HG03342 (cell line): ENCODE measurements around the gene MAB21L3.

Source experiments
- ATAC-seq: cut with Tn5 transposase; IDR thresholded peaks from one replicate; pipeline ENCODE4 v1.9.1; 2021; ENCODE audit warnings: mild to moderate bottlenecking, moderate library complexity; ENCODE audit not compliant: unreplicated experiment

The MAB21L3 gene

DNA sequence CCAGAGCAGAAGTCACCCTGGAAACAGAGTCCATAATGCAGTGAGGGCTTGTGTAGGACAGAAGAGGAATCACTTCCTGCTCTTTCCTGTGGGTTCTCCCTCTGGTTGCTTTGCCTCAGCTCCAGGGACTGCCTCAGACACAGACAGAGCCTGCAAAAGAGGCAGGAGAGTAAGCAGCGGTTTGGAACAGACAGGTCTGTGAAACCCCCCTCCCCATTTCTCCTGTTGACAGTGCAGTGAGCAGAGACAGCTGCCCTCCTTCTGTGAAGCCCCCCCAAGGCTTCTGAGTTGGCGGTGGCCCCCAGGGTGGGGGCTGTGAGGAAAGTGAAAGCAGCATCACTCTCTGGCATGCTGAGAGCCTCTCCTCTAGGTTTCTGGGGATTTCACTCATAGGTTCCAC is 53.0 kb downstream of the MAB21L3 start:
- ATAC-seq: no peak

DNA sequence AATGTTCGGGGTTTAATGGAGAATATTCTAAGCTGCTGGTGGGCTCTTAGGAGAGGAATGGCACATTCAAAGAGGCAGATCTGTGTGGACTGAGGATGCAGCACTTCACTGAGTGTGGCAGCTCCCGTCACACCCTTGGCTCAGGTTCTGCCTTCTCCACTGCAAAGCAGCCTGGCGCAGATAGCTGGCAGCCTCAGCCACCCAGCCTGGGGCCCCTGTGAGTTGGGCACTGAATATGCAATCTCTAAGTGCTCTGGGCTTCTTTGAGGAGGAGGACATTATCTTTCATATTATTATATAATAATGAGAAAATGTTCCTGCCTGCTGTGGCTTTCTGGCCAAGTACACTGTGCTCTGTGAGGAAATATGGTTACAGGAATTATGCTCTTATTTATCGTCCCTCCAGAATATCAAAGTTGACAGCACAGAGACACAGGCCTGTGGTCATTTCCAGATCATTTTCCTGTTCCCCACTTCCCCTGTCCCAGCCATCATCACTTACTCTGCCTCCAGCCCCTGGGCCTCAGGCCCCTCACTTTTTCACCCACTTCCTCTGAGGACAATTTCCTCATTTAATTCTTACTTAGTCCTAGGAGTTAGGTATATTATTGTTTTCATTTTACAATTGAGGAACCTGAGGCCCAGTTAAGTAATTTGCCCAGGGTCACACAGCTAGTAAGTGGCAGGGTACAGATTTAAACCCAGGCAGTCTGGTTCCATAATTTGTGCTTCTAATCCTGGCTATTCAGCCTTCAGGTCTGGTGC is 53.6 kb downstream of the MAB21L3 start:
- ATAC-seq: no peak

DNA sequence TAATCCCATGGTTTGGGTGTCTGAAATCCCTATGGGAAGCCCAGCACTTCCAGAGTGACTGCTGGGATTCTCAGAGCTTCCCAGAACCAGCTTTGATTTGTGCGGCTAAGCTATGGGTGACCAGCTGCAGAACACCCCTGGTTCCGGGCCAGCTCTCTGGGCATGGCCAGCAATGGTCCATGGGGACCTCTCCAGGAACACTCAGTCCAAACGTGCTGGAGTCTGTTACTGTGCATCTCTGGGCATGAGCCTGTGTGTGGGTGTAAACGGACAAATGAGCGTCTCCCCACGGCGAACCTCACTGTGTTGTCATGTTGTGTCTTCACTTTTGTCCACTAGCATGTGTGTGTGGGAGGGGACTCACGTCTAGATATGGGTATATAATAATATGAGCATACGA is 54.4 kb downstream of the MAB21L3 start:
- no peak for ATAC-seq

DNA sequence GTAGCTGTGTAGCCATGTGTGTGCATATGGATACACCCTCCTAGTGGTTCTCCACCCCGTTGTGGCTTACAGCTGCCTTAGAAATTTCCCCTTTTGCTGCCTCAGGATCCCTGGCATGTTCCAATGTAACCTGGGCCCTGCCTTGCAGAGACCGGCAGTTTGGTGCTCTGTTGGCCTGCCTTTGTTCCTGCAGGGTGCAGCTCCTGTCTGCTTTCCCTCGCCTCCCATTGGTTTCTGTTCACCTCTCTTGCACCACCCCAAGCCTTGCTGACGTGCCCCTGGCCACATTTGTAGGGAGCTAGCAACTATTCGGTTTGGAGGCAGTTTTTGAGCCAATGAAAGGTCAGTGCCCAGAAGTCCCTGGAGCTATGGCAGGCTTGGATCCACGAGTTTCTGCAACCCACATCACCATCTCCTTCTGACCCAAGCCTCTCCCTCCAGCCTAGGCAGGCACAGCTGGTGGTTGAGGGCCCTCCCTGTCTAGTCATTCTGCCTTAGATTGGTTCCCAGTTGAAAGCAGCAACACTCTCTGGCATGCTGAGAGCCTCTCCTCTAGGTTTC is 54.9 kb downstream of the MAB21L3 start:
- ATAC-seq: no peak

DNA sequence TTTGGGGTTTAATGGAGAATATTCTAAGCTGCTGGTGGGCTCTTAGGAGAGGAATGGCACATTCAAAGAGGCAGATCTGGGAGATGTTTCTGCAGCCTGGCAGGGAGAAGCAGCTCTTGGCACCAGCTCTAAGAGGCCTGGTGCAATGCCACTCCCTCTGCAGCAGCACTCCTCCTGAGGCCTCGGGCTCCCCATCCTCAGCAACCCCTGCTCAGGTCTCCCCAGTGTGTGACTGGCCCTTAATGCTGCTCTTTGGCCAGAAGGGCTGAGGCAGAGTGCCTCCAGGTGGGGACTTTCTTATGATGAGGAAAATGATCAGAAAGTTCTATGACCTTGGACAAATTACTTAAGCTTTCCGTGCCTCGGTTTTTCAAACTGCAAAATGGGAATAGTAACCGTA is 55.5 kb downstream of the MAB21L3 start:
- no peak for ATAC-seq

DNA sequence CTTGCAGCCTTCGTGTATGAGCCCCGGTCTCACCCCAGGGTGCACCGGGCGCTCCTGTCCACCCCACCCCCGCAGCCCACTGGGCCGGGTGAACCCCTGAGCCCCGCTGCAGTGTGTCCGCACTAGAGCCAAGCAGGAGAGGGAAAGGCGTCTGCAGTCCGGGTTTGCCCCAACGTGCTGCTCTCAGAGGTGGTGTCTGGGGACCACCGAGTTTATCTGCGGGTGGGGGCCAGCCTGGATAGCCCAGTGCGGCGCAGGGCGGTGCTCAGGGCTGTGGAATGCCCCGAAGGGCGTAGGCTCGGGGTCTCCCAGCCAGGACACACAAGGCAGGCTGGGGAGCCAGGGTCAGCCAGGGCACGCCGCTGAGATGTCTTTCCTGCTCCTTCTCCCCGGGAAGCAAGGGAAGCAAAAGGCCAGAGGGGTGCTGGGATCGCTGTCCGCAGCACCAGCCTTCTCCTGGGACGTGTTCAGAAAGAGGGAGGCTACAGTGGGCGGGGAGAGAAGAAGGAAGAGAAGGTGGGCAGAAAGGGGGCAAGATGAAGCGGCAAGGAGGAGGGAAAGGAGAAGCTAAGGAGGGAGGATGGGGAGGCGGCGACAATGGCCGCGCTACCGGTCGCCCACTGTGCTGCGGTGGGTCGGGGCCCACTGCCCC is 56.6 kb downstream of the MAB21L3 start:
- ATAC-seq: no peak

DNA sequence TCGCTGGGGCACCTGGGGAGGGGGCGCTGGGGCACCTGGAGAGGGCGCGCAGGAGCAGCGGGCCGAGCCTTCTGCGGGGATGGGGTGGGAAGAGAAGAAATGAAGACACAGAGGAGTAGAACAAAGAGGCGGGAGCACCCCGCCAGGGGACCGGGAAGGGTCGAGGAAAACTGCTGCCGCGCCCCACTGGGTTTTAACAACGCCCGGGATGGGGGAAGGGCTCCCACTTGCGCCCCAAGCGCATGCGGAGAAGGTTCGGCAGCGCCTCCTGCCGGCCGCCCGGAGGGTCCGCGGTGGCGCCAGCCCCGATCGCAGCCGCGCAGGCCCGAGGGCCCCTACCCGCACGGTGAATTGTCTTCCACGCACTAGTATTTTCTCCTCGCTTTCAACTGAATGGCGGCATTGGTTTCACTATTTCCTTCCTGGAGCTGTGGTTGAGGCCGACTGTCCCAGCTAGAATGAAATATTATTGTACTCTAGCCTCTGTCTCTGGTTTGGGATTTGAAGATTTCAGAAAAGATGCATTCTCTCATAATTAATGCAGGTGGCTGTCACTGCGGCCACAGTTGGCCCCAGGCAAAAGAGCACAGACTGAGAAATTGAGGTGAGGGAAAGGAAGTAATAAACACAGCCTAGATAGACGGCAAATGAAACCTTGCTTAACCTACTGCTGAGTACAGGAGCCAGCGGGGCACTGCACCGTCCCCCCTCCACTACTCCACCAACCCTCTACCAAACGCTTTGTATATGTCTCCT is 57.3 kb downstream of the MAB21L3 start:
- peak; percentile 93 for ATAC-seq

DNA sequence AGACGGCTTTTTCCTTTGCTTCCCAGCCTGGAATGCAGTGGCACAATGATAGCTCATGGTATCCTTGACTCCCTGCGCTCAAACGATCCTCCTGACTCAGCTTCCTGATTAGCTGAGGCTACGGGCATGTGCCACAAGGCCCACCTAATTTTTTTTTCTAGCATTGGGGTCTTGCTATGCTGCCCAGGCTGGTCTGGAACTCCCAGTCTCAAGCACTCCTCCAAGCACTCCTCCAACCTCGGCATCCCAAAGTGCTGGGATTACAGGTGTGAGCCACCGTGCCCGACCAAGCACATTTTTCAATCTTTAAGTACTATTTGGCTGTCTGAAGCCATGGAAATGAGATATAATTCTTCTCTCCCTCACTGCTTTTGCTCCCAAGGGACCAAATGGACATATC is 58.7 kb downstream of the MAB21L3 start:
- ATAC-seq: no peak

DNA sequence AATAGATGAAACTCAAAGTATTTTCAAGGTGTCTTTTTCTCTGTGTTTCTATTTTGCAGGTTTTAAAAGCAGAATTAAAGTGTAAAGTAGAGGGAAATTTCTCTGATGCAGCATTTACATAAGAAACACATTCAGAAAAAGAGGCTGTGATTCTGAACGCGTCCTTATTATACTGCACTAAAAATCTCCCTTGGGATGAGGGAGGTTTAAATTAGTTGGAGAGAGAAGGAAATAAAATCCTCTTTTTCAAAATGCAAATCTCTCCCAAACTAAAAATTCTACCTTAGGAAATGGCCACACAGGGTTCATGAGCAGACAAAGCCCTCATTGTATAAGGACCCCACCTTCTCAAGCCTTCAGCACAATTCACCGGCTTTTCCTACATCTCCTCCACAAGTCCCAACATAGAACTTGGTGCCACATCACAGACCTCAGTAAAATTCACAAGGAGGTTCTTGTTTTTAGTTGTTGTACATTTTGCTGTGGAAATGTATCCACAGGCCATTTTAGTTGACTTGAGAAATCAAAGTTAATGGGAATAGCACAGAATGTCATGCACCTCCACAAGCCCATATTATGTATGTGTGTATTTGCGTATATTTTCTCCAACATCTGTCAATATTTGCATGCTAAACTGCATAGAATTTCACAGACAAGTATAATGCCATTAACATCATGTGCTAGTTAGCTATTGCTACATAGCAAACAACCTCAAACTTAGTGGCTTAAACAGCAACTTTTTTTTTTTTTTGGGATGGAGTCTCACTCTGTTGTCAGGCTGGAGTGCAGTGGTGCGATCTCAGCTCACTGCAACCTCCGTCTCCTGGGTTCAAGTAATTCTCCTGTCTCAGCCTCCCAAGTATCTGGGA is 59.8 kb downstream of the MAB21L3 start:
- no peak for ATAC-seq

DNA sequence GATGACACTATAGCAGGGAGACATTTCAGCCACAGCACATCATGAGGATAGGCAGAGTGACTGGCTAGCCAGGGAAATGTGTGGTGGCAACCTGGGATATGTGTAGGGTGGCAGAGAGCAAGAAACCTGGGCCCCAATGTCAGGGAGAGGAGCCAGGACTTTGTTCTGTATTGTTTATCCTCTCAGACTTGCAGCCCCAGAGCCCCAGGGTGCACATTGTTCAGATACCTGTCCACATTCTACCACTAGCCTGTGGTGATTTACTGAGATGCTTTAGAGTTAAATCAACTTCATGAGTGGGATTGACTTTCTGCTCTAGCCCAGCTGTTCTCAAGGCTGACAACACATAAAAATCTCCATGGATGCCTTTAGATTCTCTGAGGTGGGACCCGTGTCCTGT is 61.5 kb downstream of the MAB21L3 start:
- no peak for ATAC-seq

DNA sequence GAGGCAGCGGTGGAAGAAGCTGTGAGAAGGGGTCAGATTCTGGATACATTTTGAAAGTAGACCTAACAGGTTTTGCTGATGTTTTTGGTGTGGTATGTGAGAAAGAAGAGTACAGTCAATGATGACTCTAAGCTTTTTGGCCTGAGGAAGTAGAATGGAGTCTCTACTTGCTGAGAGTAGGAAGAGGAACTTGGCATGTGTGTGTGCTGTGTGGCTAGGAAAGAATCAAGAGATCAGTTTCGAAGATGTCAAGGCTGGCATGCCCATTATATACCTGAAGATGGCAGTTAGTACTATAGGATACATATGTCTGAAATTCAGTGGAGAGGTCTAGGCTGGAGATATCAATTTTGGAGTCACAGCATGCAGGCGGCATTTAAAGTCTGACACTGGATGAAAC is 64.4 kb downstream of the MAB21L3 start:
- ATAC-seq: no peak

DNA sequence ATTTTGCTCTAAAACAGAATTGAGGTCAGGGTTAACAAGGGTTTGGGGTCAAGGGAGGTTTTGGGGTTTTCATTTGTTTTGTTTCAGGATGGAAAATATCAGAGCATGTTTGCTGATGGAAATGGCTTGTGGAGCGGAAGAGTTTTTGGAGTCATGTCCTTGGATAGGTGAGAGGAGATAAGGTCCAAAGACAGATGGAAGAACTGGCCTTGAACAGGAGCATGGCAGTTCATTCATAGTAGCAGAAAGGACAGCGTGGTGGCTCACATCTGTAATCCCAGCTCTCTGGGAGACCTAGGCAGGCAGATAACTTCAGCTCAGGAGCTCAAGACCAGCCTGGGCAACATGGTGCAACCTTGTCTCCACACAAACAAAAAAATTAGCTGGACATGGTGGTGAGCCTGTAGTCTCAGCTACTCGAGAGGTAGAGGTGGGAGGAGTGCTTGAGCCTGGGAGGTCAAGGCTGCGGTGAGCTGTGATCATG is 65.1 kb downstream of the MAB21L3 start:
- no peak for ATAC-seq

DNA sequence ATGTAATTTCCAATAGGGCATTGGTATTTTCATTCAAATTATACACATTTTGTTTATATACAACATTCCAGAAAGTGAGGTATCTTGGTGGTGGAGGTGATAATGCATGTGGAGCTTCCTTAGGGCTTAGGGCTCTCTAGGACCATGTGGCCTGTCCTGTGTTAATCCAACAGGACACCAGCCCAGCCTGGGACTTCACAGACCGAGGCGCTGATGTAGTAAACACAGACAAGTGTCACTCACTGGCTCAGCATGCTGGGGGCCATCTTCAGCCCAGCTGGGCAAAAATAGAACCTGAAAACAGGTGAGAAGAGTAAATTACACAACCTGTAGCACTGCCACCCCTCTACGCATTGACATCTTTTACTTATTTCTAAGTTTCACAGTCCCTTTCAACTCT is 66.7 kb downstream of the MAB21L3 start:
- no peak for ATAC-seq

DNA sequence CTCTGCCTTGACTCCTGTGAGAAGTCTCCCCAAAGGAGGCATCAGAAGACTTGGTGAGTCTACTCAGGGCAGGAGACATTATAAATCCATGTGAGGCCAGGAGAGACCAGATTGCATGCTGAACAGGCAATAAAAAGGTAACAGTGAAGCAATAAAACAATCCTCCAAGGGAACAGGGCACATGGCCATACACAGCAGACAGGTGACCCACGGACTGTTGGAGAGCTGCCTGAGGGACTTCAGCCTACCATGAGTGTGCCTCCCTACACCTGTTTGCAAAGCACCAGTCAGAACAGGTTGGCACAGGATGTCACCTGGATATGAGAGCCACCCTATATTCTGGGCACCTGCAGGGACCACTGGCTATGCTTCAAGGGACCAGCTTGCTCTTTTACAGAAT is 67.6 kb downstream of the MAB21L3 start:
- no peak for ATAC-seq

DNA sequence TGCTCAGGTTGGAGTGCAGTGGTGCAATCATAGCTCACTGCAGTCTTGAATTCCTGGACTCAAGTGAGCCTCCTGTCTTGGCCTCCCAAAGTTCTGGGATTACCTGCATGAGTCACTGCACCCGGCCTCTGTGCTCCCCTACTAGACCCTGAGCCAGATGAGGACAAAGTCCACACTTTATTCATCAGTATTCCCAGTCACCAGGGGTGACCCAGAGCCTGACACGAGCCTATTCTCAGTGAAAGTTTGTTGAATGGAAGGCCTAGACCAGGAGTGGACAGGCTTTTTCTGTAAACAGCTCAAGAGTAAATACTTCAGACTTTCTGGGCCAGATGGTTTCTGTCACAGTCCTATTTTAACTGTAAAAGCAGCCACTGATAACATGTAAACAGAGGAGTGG is 68.2 kb downstream of the MAB21L3 start:
- no peak for ATAC-seq

DNA sequence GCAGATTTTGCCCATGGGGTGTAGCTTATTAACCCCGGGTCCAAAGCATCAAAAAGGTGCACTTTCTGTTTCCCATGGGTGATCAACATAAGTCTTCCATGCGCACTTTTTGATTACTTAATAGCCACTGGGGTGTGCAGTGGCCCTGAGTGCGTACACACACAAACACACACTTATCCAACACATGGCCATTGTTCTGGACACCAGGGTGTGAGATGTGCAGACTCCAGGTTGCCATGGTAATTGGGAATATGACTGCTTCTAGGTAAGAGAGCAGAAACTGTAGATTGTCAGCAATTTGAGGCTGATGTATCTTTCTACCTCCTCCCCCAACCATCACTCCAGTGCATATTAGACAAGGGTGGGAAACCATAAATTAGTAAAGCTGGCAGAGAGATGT is 68.8 kb downstream of the MAB21L3 start:
- ATAC-seq: no peak

DNA sequence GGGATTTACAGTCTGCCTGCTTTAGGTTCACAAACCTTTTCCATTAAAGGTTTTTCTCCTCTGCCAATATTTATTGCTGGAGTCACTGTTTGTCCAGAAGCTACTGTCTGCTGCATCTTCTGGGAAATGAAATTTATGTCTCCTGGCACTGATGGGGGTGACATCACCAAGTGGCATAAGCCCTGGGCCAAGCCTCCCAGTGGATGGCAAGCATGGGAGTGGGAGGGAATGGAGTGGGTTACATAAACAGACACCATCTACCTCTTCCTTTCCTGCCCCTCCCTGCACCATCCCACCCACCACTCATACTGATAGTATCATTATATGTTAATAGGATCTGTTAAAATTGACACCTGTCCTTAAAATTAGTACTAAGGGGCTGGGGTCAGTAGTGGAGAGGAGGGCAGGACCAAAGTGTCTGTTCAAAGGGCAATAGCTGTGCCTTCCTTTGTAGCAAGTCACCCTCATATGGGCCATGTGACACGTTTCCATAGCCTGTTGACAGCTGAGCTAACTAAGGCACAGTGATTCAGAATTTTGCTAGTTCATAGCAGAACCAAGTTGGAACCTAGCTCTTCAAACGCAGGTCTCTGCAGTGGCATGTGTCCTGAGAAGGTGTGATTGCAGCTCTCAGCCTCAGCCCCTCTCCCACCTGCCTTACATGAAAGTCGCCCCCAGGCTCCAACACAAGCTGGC is 71.0 kb downstream of the MAB21L3 start:
- ATAC-seq: no peak
